ENCODE results near the gene RTKN.
"Not testable (repeated sequence)": the region's sequence is repeated elsewhere in the genome, so short reads cannot be mapped to it uniquely, and the experiment has no call there.

RTKN gene

GRCh38 chr2:74441690-74442482 is at the start of gene RTKN:
Gene RTKN (minus strand): TSS chr2:74441937. CDS start chr2:74441816, 121 bp downstream.
- no peak for FAIRE-seq

- no peak for FAIRE-seq
Measured at GRCh38 chr2:74489906-74490305, 48.2 kb upstream of the RTKN start.

GRCh38 chr2:74488643-74489481 is 47.1 kb upstream of the RTKN start:
- no peak for FAIRE-seq

GRCh38 chr2:74486141-74486540 is 44.4 kb upstream of the RTKN start:
- FAIRE-seq: no peak

GRCh38 chr2:74483675-74484164 is 42.0 kb upstream of the RTKN start:
- not testable (repeated sequence) for FAIRE-seq

GRCh38 chr2:74482801-74483674 is 41.3 kb upstream of the RTKN start, which contains the start of the genes CCDC142 and TTC31:
Gene CCDC142 (minus strand): TSS chr2:74482998. CDS start chr2:74482837, 161 bp downstream.
Gene TTC31 (plus strand): TSS chr2:74483081. CDS start chr2:74483096, 15 bp downstream.
- peak; percentile 52 for FAIRE-seq

GRCh38 chr2:74481961-74482800 is 40.4 kb upstream of the RTKN start:
- no peak for FAIRE-seq

- FAIRE-seq: no peak
Measured at GRCh38 chr2:74481431-74481830, 39.7 kb upstream of the RTKN start.

GRCh38 chr2:74474899-74475298 is 33.2 kb upstream of the RTKN start:
- no peak for FAIRE-seq

GRCh38 chr2:74474481-74474880 is 32.7 kb upstream of the RTKN start:
- no peak for FAIRE-seq

- no peak for FAIRE-seq
Measured at GRCh38 chr2:74472945-74473258, 31.2 kb upstream of the RTKN start.

- FAIRE-seq: peak; percentile 60
Measured at GRCh38 chr2:74472086-74472944, 30.6 kb upstream of the RTKN start, which contains the start of gene MRPL53. Gene MRPL53 (minus strand): TSS chr2:74472680. CDS start chr2:74472660, 20 bp downstream.

- no peak for FAIRE-seq
Measured at GRCh38 chr2:74471332-74472065, 29.8 kb upstream of the RTKN start.

- not testable (repeated sequence) for FAIRE-seq
Measured at GRCh38 chr2:74470742-74471141, 29.0 kb upstream of the RTKN start.

GRCh38 chr2:74464406-74464805 is 22.7 kb upstream of the RTKN start:
- no peak for FAIRE-seq

GRCh38 chr2:74462786-74463105 is 21.0 kb upstream of the RTKN start:
- no peak for FAIRE-seq

GRCh38 chr2:74462054-74462785 is 20.5 kb upstream of the RTKN start:
- no peak for FAIRE-seq

GRCh38 chr2:74461187-74462053 is 19.7 kb upstream of the RTKN start:
- no peak for FAIRE-seq

Measured in TTC549 (cell line).